Bladder microvascular endothelial cell (primary cell): Measurements from ENCODE around the gene CRAMP1. TPM values are rescaled to one million over a fixed set of nuclear protein-coding genes. Genes with fewer than 3 reads are reported as not detected.

Experiments
- total RNA-seq: library from RNA; depleted of rRNA; stranded (reverse); fragments of >200 nt; gene quantifications from 2 replicates; pipeline ENCODE4 v1.2.3, GENCODE V29; 2014

The CRAMP1 gene, protein sequence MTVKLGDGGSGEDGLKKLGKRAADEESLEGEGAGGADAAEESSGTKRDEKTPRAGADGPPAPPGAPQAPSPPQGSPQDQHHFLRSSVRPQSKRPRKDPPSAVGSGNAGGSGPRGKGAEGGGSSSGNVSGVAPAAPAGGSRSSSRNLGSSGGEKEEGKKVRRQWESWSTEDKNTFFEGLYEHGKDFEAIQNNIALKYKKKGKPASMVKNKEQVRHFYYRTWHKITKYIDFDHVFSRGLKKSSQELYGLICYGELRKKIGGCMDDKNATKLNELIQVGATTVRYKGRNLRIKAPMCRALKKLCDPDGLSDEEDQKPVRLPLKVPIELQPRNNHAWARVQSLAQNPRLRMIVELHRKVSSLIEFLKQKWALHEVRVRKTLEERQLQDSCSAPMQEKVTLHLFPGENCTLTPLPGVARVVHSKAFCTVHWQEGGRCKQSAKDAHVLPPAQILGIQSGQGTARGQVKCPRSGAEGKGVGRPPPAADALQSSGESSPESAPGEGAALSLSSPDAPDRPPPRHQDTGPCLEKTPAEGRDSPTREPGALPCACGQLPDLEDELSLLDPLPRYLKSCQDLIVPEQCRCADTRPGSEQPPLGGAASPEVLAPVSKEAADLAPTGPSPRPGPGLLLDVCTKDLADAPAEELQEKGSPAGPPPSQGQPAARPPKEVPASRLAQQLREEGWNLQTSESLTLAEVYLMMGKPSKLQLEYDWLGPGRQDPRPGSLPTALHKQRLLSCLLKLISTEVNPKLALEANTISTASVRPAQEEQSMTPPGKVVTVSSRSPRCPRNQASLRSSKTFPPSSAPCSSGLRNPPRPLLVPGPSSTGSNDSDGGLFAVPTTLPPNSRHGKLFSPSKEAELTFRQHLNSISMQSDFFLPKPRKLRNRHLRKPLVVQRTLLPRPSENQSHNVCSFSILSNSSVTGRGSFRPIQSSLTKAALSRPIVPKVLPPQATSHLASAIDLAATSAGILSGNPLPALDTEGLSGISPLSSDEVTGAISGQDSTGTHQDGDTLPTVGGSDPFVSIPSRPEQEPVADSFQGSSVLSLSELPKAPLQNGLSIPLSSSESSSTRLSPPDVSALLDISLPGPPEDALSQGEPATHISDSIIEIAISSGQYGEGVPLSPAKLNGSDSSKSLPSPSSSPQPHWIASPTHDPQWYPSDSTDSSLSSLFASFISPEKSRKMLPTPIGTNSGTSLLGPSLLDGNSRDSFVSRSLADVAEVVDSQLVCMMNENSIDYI (N-terminal part only)
- 6.0 and 15.6 TPM in 2 replicates for total RNA-seq

DNA sequence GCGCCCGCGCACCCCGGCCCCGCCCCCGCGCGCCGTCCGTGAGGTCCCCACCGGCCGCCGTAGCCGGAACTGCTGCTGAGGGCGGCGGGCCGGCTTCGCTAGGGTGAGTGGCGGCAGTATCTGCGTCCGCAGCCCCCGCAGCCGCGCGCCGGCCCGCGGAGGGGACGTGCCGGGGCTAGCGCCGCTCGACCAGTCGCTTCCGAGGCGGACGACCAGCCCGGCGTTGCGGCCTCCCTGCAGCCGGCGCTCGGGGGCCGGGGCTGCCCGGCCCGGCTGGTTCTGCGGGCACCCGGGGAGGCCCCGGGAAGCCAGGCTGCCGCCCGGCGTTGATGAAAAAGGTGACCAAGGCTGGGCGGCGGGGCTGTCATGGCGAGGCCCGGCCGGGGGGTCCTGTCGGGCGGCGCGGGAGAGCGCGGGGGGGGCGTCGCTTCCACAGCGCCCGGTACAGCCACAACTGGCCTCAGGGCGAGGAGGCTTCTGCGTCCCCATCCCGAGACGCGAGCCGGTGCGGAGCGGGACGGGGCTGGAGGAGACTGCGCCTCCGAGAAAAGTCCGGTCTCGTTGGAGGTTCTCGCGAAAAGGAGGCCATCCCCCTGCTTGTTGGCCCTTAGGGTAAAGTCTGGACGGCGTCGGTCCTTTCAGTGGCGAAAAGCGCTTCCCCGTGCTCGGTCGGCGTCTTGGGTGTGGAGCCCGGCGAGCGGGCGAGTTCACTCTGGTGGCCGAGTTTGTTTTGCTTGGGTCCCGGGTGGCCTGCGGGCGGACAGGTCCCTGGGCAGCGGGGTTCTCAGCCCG lies at the start of gene CRAMP1:
CRAMP1 (plus strand) TSS at position 41 of the 792 bp plus-strand sequence. CDS start 2,280 bp downstream, outside the sequence.

GRCh38 chr16:1677942-1678499 lies 65.9 kb downstream of the CRAMP1 start, which contains the start of gene JPT2:
JPT2 (plus strand) TSS chr16:1678279; CDS start chr16:1678313, 34 bp downstream.

DNA sequence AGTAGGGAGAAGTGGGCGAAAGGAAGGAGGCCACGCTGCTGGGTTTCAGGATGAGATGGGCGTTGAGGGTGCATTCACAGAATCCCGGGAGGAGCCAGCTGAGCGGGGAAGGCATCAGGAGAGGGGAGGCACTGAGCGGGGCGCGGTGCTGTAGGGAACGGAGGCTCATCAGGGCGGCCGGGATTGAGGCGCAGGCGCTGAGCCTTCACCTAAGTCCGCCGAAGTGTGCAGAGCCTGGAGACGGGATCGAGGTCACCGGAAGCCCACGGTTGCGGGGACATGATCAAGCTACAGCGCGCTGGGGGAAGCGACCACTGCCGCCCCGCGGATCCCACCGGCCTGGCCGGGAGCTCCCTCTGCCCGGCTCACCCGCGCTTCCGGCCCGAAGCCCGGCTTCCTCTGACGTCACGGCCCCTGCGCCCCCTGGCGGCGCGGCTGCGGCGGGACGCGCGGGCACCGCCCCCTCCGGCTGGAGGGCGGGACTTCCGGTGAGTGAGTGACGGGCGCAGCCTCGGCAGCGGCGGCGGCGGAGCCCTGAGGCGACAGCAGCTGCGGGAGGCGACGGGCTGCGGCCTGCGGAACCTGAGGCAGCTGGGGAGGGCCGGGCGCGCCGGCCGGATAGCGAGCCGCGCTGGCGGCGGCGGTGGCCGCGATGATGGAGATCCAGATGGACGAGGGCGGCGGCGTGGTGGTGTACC lies 93.7 kb downstream of the CRAMP1 start, which contains the start of gene MAPK8IP3:
MAPK8IP3 (plus strand) TSS at position 508 of the 698 bp plus-strand sequence; CDS start at position 653, 145 bp downstream.

Other genes with a start within 250 kb of the CRAMP1 start
- gene UNKL, start 197.7 kb upstream of the CRAMP1 start, total RNA-seq, result 5.7 and 13.5 TPM in 2 replicates
- gene UQCC4, start 191.6 kb upstream of the CRAMP1 start, total RNA-seq, result 16.4 and 20.7 TPM in 2 replicates
- gene PERCC1, start 181.3 kb upstream of the CRAMP1 start, total RNA-seq, result not detected in 2 replicates
- under 0.01 and 0.25 TPM in 2 replicates for gene CCDC154, start 167.8 kb upstream of the CRAMP1 start, total RNA-seq
- gene CLCN7, start 137.3 kb upstream of the CRAMP1 start, total RNA-seq, result 44.7 and 105 TPM in 2 replicates
- 0.13 and 0.16 TPM in 2 replicates for gene PTX4, start 123.4 kb upstream of the CRAMP1 start, total RNA-seq
- 15.2 and 20.0 TPM in 2 replicates for gene TELO2, start 119.0 kb upstream of the CRAMP1 start, total RNA-seq
- 57.5 and 67.7 TPM in 2 replicates for gene TMEM204, start 78.7 kb upstream of the CRAMP1 start, total RNA-seq
- gene IFT140, start 288 bp upstream of the CRAMP1 start, total RNA-seq, result 11.5 and 22.9 TPM in 2 replicates
- 31.1 and 64.1 TPM in 2 replicates for gene JPT2, start 65.9 kb downstream of the CRAMP1 start, total RNA-seq
- gene MAPK8IP3, start 93.8 kb downstream of the CRAMP1 start, total RNA-seq, result 21.9 and 50.8 TPM in 2 replicates
- gene NME3, start 159.2 kb downstream of the CRAMP1 start, total RNA-seq, result 39.3 and 51.6 TPM in 2 replicates
- 3.7 and 9.2 TPM in 2 replicates for gene EME2, start 160.4 kb downstream of the CRAMP1 start, total RNA-seq
- gene MRPS34, start 160.8 kb downstream of the CRAMP1 start, total RNA-seq, result 68.8 and 72.9 TPM in 2 replicates
- gene SPSB3, start 170.2 kb downstream of the CRAMP1 start, total RNA-seq, result 45.2 and 60.4 TPM in 2 replicates
- 67.3 and 75.4 TPM in 2 replicates for gene NUBP2, start 170.6 kb downstream of the CRAMP1 start, total RNA-seq
- under 0.01 TPM in 1 of 2 replicates, not detected in the other for gene IGFALS, start 181.3 kb downstream of the CRAMP1 start, total RNA-seq
- 70.3 and 94.3 TPM in 2 replicates for gene HAGH, start 214.5 kb downstream of the CRAMP1 start, total RNA-seq
- 70.3 and 124 TPM in 2 replicates for gene FAHD1, start 214.8 kb downstream of the CRAMP1 start, total RNA-seq